Endothelial cell of umbilical vein (primary cell): ENCODE results near the gene CTIF.

Source experiments
- EZH2 ChIP-seq: IDR thresholded peaks from 2 replicates; pipeline ENCODE4 v1.6.1; 2012; ENCODE audit warnings: borderline replicate concordance, low read depth, mild to moderate bottlenecking, moderate library complexity, low read length, inconsistent platforms; ENCODE audit not compliant: severe bottlenecking
- FOS ChIP-seq: IDR thresholded peaks from 2 replicates; pipeline ENCODE4 v1.6.1; 2011; ENCODE audit warnings: mild to moderate bottlenecking, low read length, moderate library complexity, borderline replicate concordance; ENCODE audit not compliant: insufficient read depth
- GATA2 ChIP-seq: IDR thresholded peaks from 2 replicates; pipeline ENCODE4 v1.7.0; 2011; ENCODE audit warnings: low read depth, mild to moderate bottlenecking, moderate library complexity, mixed read lengths, low read length; ENCODE audit not compliant: insufficient read length, insufficient read depth
- POLR2A ChIP-seq: IDR thresholded peaks from 2 replicates; pipeline ENCODE4 v1.6.1; 2012; ENCODE audit warnings: low read depth, mild to moderate bottlenecking, control low read depth, low read length
- TF ChIP-seq, protein P1 (sequence below): IDR thresholded peaks from 2 replicates; pipeline ENCODE4 v1.6.1; 2011; ENCODE audit not compliant: insufficient read depth, insufficient read length
- TF ChIP-seq, protein P2 (sequence below), 2 donors: IDR thresholded peaks; 1 replicate in 1 of 2; 2 replicates in 1 of 2; pipeline ENCODE4 v1.5.1; 2011; ENCODE audit warnings: low read length in 2 of 2, mild to moderate bottlenecking in 2 of 2, moderate library complexity in 2 of 2, control low read depth in 1 of 2, inconsistent platforms in 1 of 2, low read depth in 1 of 2; ENCODE audit not compliant: insufficient read depth in 1 of 2; ENCODE audit errors: extremely low read depth in 1 of 2

DNA sequence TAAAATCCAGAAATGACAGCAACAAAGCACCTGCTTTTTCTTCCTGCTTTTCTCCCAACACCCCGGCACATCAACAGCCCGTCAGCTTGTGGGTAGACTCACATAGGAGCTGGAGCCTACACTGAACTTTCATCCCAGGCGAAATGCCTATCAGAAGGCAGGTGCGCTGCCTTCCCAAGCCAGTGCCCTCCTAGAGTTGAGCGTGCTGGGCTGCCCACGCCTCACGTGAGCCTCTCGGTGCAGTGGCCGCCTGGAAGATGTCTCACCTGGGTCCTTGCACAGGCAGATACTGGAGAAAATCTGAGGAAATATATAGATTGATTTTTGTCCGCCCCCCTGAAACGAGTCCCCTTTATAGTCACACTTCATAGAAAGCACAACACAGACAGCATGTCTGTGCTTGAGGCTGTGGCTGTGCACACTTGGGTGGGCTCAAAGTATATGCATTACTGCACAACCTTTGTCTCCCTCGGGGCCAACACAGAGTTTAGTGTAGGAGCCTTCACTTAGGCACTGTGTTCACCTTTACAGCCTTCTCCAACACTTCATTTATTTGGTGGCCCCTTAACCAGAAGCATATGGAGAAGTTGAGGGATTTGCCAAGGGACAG is 299.4 kb downstream of the CTIF start:
- no peak for TF ChIP-seq POLR2A
- TF ChIP-seq, protein P1, sequence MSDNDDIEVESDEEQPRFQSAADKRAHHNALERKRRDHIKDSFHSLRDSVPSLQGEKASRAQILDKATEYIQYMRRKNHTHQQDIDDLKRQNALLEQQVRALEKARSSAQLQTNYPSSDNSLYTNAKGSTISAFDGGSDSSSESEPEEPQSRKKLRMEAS, result no peak
- TF ChIP-seq, protein P2, sequence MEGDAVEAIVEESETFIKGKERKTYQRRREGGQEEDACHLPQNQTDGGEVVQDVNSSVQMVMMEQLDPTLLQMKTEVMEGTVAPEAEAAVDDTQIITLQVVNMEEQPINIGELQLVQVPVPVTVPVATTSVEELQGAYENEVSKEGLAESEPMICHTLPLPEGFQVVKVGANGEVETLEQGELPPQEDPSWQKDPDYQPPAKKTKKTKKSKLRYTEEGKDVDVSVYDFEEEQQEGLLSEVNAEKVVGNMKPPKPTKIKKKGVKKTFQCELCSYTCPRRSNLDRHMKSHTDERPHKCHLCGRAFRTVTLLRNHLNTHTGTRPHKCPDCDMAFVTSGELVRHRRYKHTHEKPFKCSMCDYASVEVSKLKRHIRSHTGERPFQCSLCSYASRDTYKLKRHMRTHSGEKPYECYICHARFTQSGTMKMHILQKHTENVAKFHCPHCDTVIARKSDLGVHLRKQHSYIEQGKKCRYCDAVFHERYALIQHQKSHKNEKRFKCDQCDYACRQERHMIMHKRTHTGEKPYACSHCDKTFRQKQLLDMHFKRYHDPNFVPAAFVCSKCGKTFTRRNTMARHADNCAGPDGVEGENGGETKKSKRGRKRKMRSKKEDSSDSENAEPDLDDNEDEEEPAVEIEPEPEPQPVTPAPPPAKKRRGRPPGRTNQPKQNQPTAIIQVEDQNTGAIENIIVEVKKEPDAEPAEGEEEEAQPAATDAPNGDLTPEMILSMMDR (IDR thresholded peaks at IDR 0.05; ENCODE audit: extremely low read depth in 1 of 2, insufficient read depth in 1 of 2, low read depth in 1 of 2, low read length in 2 of 2), result no peak
- no peak for TF ChIP-seq EZH2
- TF ChIP-seq GATA2, result no peak
- TF ChIP-seq FOS, result no peak
